Gastrocnemius medialis (tissue), 4 donors: ENCODE data around the gene C13orf46. TPM values are rescaled to one million over a fixed set of nuclear protein-coding genes. Genes with fewer than 3 reads are reported as not detected.

Experiments
- ATAC-seq, 2 donors: fragments of 150-250 bp; one replicate each; pipeline ENCODE4 v1.9.1; 2016
- DNase-seq, 2 donors: peaks; one replicate each; pipeline ENCODE4 v3.0.0-alpha.2; 2019
- H3K27ac ChIP-seq, 4 donors: fragments of 200-600 bp; sonication (generic); 1 replicate in 1 of 4; 2 replicates in 3 of 4; pipeline ENCODE4 v1.5.1; 2016 to 2018; ENCODE audit warnings: mild to moderate bottlenecking in 2 of 4, moderate library complexity in 1 of 4
- H3K27me3 ChIP-seq, 3 donors: fragments of 200-600 bp; sonication (generic) in 2 of 3; 1 replicate in 1 of 3; 2 replicates in 2 of 3; pipeline versions ENCODE4 v1.5.1 to v1.6.0; 2016 to 2019; ENCODE audit warnings: mild to moderate bottlenecking in 1 of 3, moderate library complexity in 1 of 3
- H3K36me3 ChIP-seq, 2 donors: fragments of 200-600 bp; sonication (generic) in 1 of 2; one replicate each; pipeline ENCODE4 v1.5.1; 2017 to 2018
- H3K4me1 ChIP-seq, 2 donors: fragments of 200-600 bp; sonication (generic) in 1 of 2; one replicate each; pipeline ENCODE4 v1.5.1; 2016 to 2017; ENCODE audit warnings: mild to moderate bottlenecking in 2 of 2
- H3K4me3 ChIP-seq, 4 donors: fragments of 200-600 bp; sonication (generic) in 3 of 4; 1 replicate in 1 of 4; 2 replicates in 3 of 4; pipeline ENCODE4 v1.5.1; 2016 to 2019; ENCODE audit warnings: mild to moderate bottlenecking in 2 of 4
- H3K9me3 ChIP-seq, 3 donors: fragments of 200-600 bp; sonication (generic) in 2 of 3; 1 replicate in 1 of 3; 2 replicates in 2 of 3; pipeline ENCODE4 v1.5.1; 2016 to 2019
- POLR2A ChIP-seq, 2 donors: fragments of 450-650 bp; IDR thresholded peaks; one replicate each; pipeline ENCODE4 v1.6.1; 2017; ENCODE audit warnings: antibody characterized with exemption in 2 of 2, mild to moderate bottlenecking in 2 of 2, moderate library complexity in 2 of 2
- in situ Hi-C, 4 donors: fragments of 200-750 bp; cut with MboI; loops; one replicate each; pipeline versions ENCODE4 v1.15.0 to v1.8.0; 2017; ENCODE audit warnings: low sequenced_read_pairs in 4 of 4
- intact Hi-C: fragments of 100-400 bp; cut with DNase I; formaldehyde crosslinking; loops from one replicate; pipeline ENCODE4 v1.15.1; 2023; ENCODE audit warnings: low total_unique reads
- total RNA-seq, 4 donors: library from RNA; depleted of rRNA; stranded (reverse); fragments of >200 nt; gene quantifications; one replicate each; pipeline versions ENCODE4 v1.1.0 to v1.2.3, GENCODE V29; 2016
- TF ChIP-seq, protein P1 (sequence below), 5 experiments: fragments of 450-650 bp in 3 of 5; fragments of 200-600 bp in 2 of 5; sonication (generic) in 2 of 5; IDR thresholded peaks in 4 of 5; conservative IDR thresholded peaks in 1 of 5; 1 replicate in 4 of 5; 2 replicates in 1 of 5; pipeline ENCODE4 v1.5.1; 2016 to 2019; ENCODE audit warnings: antibody characterized with exemption in 5 of 5, mild to moderate bottlenecking in 3 of 5, moderate library complexity in 3 of 5

C13orf46 gene
- total RNA-seq, 4 donors from 2014 or later, result 0.10 to 0.69 (median 0.15) TPM; not detected in 1

DNA sequence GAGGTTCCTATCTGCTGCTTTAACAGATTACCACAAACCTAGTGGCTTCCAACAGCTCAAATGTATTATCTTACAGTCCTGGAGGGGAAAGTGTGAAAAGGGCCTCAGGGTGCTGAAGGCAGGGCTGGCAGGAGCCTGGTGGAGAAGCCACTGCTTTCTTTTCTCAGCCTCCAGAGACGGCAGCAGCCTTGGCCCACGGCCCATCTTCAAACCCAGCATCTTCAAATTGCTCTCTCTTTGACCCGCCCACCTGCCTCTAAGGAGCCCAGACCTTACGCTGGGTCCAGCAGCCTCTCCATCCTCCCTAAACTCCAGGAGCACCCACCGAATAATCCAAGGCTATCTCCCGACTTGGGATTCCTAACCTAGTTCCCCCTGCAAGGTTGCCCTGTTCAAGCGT is 35.6 kb downstream of the C13orf46 start:
- no peaks in the 10 kb centered on the region for H3K36me3 ChIP-seq
- no peak for DNase-seq
- H3K27me3 ChIP-seq, result peaks cover 0 to 15% (median 9%) of the 10 kb centered on the region in 3 donors
- in situ Hi-C loops (no loop called here), intact Hi-C loops (no loop called here)
- H3K9me3 ChIP-seq, result no peaks in the 10 kb centered on the region
- H3K4me1 ChIP-seq, result peaks cover 0 to 6% of the 10 kb centered on the region in 2 donors
- no peak for ATAC-seq
- no peak overlapping the region for H3K27ac ChIP-seq
- no peak for TF ChIP-seq POLR2A (IDR thresholded peaks at IDR 0.05)
- TF ChIP-seq, protein P1, sequence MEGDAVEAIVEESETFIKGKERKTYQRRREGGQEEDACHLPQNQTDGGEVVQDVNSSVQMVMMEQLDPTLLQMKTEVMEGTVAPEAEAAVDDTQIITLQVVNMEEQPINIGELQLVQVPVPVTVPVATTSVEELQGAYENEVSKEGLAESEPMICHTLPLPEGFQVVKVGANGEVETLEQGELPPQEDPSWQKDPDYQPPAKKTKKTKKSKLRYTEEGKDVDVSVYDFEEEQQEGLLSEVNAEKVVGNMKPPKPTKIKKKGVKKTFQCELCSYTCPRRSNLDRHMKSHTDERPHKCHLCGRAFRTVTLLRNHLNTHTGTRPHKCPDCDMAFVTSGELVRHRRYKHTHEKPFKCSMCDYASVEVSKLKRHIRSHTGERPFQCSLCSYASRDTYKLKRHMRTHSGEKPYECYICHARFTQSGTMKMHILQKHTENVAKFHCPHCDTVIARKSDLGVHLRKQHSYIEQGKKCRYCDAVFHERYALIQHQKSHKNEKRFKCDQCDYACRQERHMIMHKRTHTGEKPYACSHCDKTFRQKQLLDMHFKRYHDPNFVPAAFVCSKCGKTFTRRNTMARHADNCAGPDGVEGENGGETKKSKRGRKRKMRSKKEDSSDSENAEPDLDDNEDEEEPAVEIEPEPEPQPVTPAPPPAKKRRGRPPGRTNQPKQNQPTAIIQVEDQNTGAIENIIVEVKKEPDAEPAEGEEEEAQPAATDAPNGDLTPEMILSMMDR (IDR thresholded peaks at IDR 0.05 in 4 of 5, conservative IDR thresholded peaks at IDR 0.05 in 1 of 5), result no peak
- H3K4me3 ChIP-seq, result no peak overlapping the region

DNA sequence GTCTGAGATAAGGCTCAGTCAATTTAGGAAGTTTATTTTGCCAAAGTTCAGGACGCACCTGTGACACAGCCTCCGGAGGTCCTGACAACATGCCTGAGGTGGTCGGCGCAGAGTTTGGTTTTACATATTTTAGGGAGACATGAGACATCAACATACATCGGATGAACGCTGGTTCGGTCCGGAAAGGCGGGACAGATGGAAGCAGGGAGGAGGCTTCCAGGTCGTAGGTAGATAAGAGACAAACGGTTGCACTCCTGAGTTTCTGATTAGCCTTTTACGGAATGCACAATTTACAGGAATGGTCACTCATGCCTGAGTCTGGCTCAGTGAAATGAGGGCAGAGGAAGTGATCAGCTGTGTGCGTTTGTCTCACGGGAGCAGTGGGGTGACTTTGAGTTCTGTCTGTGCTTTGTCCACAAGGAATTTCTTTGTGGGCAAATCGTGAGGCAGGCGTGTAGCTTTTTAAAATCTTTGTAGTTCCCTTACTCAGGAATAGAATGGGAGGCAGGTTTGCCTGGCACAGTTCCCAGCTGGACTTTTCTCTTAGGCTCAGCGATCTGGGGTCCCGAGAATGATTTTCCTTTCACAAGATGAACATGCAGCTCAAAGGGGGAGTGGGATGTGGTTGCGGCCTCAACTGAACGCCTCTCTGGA is 36.2 kb downstream of the C13orf46 start:
- no peak for TF ChIP-seq POLR2A (IDR thresholded peaks at IDR 0.05)
- TF ChIP-seq, protein P1 (IDR thresholded peaks at IDR 0.05 in 4 of 5, conservative IDR thresholded peaks at IDR 0.05 in 1 of 5), result no peak
- Histone ChIP-seq H3K27me3 (peaks cover 0 to 15% (median 9%) of the 10 kb centered on the region in 3 donors), H3K9me3 (no peaks in the 10 kb centered on the region), H3K27ac (no peak overlapping the region), H3K4me1 (peaks cover 0 to 6% of the 10 kb centered on the region in 2 donors), H3K4me3 (no peak overlapping the region), H3K36me3 (no peaks in the 10 kb centered on the region)
- intact Hi-C loops, result no loop called here
- in situ Hi-C loops, result no loop called here
- no peak for ATAC-seq
- no peak for DNase-seq

DNA sequence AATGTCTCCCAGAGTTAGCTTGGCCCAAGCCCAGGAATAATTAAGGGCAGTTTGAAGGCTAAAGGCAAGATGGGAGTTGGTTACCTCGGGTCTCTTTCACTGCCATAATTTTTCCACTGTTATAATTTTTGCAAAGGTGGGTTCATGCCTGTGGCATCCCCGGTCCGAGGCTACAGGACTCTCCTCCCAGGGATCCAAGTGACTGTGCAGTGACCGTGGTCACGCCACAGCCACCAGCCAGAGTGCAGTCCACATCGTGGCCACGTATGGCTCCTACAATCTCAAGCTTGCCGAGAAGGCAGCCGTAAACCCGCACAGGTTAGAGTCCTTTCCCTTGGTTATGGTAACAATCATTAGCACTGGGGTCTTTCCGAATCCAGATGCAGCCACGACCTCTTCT is 36.8 kb downstream of the C13orf46 start:
- Histone ChIP-seq H3K27me3 (peaks cover 0 to 15% (median 9%) of the 10 kb centered on the region in 3 donors), H3K4me1 (peaks cover 0 to 6% of the 10 kb centered on the region in 2 donors), H3K27ac (no peak overlapping the region), H3K9me3 (no peaks in the 10 kb centered on the region), H3K36me3 (no peaks in the 10 kb centered on the region), H3K4me3 (no peak overlapping the region)
- intact Hi-C loops (no loop called here), in situ Hi-C loops (no loop called here)
- no peak for TF ChIP-seq POLR2A (IDR thresholded peaks at IDR 0.05)
- TF ChIP-seq, protein P1 (IDR thresholded peaks at IDR 0.05 in 4 of 5, conservative IDR thresholded peaks at IDR 0.05 in 1 of 5), result no peak
- ATAC-seq, result no peak
- no peak for DNase-seq

DNA sequence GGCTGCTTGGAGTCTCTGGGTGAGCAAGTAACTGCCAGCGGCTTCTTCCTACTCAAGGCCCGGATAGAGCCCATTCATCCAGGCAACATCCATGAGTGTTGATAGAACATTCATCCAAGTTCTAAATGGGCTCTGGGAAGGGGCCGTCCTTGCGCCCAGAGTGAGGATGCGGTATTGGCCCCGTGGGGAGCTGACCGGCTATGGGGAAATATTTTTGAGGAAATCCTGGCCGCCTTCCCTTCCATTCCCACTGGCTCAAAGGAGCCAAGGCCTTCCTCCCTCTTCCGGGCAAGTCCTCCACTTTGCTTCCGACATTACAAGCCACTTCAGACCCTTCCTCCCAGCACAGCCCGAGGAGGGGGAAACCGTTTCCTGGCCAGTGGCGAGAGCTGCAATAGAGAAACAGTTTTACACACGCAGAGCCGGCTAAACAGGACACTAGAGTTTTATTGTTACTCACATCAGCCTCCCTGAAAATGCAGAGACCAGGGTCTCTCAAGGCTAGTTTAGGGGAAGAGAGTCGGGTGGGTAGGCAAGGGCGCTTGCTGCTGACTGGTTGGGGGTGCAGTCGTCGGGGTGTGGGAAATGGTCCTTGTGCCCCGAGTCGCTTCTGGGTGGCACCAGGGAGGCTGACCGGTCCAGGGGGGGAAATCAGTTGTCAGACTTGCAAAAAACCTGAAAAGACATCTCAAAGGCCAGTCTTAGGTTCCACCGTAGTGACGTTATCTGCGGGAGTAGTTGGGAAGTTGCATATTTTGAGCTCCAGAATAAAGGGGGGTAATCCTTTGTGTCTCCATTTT is 37.5 kb downstream of the C13orf46 start:
- TF ChIP-seq, protein P1 (IDR thresholded peaks at IDR 0.05 in 4 of 5, conservative IDR thresholded peaks at IDR 0.05 in 1 of 5), result no peak
- TF ChIP-seq POLR2A (IDR thresholded peaks at IDR 0.05), result no peak
- Histone ChIP-seq H3K4me1 (peaks cover 0 to 6% of the 10 kb centered on the region in 2 donors), H3K4me3 (no peak overlapping the region), H3K9me3 (no peaks in the 10 kb centered on the region), H3K27me3 (peaks cover 0 to 15% (median 9%) of the 10 kb centered on the region in 3 donors), H3K36me3 (no peaks in the 10 kb centered on the region), H3K27ac (no peak overlapping the region)
- DNase-seq, result no peak
- in situ Hi-C loops (no loop called here), intact Hi-C loops (no loop called here)
- ATAC-seq, result no peak
